Osteoblast (primary cell): ENCODE measurements around the gene NUTM2B. TPM values are rescaled to one million over a fixed set of nuclear protein-coding genes. Genes with fewer than 3 reads are reported as not detected.
"Not testable (repeated sequence)": the region's sequence is repeated elsewhere in the genome, so short reads cannot be mapped to it uniquely, and the experiment has no call there.

ENCODE experiments used
- DNase-seq: peaks from one replicate; pipeline ENCODE4 v3.0.0; 2011; ENCODE audit warnings: low spot score, mixed read lengths; ENCODE audit not compliant: insufficient read length; ENCODE audit errors: missing footprints
- H2AFZ ChIP-seq: 2 replicates; pipeline ENCODE4 v1.6.0; 2011; ENCODE audit warnings: mild to moderate bottlenecking, low read length
- H3K27ac ChIP-seq: 2 replicates; pipeline ENCODE4 v1.5.1; 2011; ENCODE audit warnings: mild to moderate bottlenecking, low read depth, low read length, moderate library complexity
- H3K27me3 ChIP-seq: 2 replicates; pipeline ENCODE4 v1.6.0; 2012; ENCODE audit warnings: mild to moderate bottlenecking, control low read depth, inconsistent platforms, low read length, moderate library complexity; ENCODE audit not compliant: insufficient read depth
- H3K36me3 ChIP-seq: 2 replicates; pipeline ENCODE4 v1.5.1; 2011; ENCODE audit warnings: mild to moderate bottlenecking, low read length, control low read depth, moderate library complexity; ENCODE audit not compliant: insufficient read depth
- H3K4me1 ChIP-seq: 2 replicates; pipeline ENCODE4 v1.5.1; 2011; ENCODE audit warnings: mild to moderate bottlenecking, low read length, control low read depth, moderate library complexity; ENCODE audit not compliant: insufficient read depth
- H3K4me2 ChIP-seq: 2 replicates; pipeline ENCODE4 v1.6.0; 2011; ENCODE audit warnings: mild to moderate bottlenecking, low read length; ENCODE audit not compliant: insufficient read depth
- H3K4me3 ChIP-seq: fragments of 200-600 bp; sonication (generic); 3 replicates; pipeline ENCODE4 v1.5.1; 2012; ENCODE audit warnings: mild to moderate bottlenecking, low read length, inconsistent platforms; ENCODE audit not compliant: insufficient read depth
- H3K79me2 ChIP-seq: 2 replicates; pipeline ENCODE4 v1.6.0; 2012; ENCODE audit warnings: mild to moderate bottlenecking, low read length, control low read depth, inconsistent platforms; ENCODE audit not compliant: insufficient read depth
- H3K9me3 ChIP-seq: 2 replicates; pipeline ENCODE4 v1.5.1; 2011; ENCODE audit warnings: low read depth, low read length, control low read depth
- H4K20me1 ChIP-seq: 2 replicates; pipeline ENCODE4 v1.6.0; 2012; ENCODE audit warnings: mild to moderate bottlenecking, low read length, control low read depth; ENCODE audit not compliant: insufficient read depth
- total RNA-seq: library from RNA; depleted of rRNA; stranded (reverse); fragments of >200 nt; gene quantifications from 2 replicates; pipeline ENCODE4 v1.2.3, GENCODE V29; 2012

NUTM2B gene, protein sequence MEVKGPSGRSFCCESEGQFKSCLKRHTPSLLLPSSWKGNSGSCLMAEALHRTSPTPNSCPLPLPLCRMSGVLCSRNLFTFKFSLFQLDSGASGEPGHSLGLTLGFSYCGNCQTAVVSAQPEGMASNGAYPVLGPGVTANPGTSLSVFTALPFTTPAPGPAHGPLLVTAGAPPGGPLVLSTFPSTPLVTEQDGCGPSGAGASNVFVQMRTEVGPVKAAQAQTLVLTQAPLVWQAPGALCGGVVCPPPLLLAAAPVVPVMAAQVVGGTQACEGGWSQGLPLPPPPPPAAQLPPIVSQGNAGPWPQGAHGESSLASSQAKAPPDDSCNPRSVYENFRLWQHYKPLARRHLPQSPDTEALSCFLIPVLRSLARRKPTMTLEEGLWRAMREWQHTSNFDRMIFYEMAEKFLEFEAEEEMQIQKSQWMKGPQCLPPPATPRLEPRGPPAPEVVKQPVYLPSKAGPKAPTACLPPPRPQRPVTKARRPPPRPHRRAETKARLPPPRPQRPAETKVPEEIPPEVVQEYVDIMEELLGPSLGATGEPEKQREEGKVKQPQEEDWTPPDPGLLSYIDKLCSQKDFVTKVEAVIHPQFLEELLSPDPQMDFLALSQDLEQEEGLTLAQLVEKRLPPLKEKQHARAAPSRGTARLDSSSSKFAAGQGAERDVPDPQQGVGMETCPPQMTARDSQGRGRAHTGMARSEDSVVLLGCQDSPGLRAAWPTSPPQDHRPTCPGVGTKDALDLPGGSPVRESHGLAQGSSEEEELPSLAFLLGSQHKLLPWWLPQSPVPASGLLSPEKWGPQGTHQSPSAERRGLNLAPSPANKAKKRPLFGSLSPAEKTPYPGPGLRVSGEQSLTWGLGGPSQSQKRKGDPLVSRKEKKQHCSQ
- total RNA-seq, result 0.72 and 0.88 TPM in 2 replicates

DNA sequence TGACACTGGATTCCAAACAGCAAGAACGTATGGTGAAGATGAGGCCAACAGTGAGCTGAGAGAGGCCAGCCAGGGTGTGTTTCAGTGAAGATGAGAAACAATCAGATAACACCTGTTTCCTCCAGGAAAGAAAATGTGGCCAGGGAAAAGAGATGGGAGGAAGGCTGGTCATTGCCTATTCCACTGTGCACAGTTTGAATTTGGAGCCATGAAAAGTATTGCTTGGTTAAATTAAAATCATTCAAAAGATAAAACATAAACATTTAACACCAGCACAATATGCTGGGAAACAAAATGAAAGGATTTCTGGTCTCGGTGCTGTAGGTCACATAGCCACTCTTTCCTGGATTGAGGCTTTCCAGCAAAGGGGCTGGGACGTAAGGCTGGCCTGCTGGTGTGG, at the start of gene NUTM2B:
NUTM2B (plus strand) TSS at position 301 of the 400 bp plus-strand sequence. CDS start 383 bp downstream, outside the sequence.
- not testable (repeated sequence) for H4K20me1 ChIP-seq, DNase-seq, H3K27me3 ChIP-seq, H3K4me1 ChIP-seq, H3K36me3 ChIP-seq, H3K79me2 ChIP-seq, H2AFZ ChIP-seq, H3K9me3 ChIP-seq, H3K4me2 ChIP-seq, H3K4me3 ChIP-seq, H3K27ac ChIP-seq

DNA sequence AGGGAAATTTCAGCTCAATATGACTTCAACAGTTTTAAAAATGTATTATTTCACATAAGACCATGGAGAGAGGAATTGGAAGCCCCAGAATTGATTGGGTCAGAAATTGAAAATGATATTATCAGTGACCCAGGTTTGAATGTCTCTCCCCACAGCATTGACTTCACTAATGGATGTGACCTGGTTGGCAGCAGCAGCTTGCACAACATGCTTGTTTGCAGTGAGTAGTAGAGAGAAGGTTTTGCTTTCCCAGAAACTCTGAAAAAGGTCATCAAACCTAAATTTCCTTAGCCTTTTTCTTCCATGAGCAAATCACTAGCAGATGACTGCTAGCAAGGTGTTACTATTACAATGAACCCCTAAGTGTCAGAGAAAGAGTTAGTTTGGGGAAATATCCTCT, 39.7 kb upstream of the NUTM2B start:
- not testable (repeated sequence) for H3K27me3 ChIP-seq, H3K4me1 ChIP-seq, H3K4me3 ChIP-seq, H3K79me2 ChIP-seq, H2AFZ ChIP-seq, H4K20me1 ChIP-seq, DNase-seq, H3K9me3 ChIP-seq, H3K4me2 ChIP-seq, H3K36me3 ChIP-seq, H3K27ac ChIP-seq

DNA sequence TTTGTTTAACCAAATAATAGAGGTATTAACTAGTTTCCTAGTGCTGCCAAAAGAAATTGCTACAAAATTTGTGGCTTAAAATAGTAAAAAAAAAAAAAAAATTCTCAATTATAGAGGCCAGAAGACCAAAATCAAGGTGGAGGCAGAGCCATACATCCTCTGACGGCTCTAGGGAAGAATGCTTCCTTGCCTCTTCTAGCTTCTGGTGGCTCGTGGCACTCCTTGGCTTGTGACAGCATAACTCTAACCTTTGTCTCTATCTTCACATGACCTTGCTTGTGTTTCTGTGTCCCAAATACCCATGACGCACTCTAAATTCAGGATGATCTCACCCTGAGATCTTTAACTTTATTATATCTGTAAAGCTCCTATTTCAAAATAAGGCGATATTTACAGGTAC, 38.3 kb upstream of the NUTM2B start:
- not testable (repeated sequence) for H3K79me2 ChIP-seq, DNase-seq, H3K36me3 ChIP-seq, H4K20me1 ChIP-seq, H3K4me1 ChIP-seq, H3K27me3 ChIP-seq, H3K27ac ChIP-seq, H3K4me2 ChIP-seq, H3K9me3 ChIP-seq, H3K4me3 ChIP-seq, H2AFZ ChIP-seq

DNA sequence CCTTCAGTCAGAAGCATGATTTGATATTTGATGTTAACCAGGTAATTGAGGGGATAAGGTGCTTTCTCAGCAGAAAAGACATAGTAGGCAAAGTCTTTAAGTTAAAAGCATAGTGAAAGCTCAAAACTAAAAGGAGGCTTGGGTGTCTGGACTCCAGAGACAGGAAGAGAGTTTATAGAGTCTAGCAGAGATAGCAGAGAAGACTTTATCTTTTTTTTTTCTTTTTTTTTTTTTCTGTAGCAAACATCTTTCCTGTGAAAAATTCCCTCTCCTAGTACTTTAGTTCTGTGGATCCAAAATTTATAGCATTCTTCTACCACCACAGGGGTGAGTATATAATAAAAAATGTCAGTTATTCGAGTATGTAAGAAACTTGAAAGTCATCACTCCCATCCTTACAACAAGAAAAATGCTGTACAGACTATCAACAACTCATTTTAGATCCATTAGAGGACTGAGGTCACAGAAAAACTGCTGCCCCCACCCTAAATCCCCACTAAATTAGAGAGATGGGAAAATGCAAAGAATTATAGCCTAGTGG, 33.7 kb upstream of the NUTM2B start:
- not testable (repeated sequence) for DNase-seq, H2AFZ ChIP-seq

GRCh38 chr10:79674878-79675277, 28.1 kb upstream of the NUTM2B start:
- H3K4me1 ChIP-seq, DNase-seq: not testable (repeated sequence)

More for the DNA sequence above, 33.7 kb upstream of the NUTM2B start:
- H3K36me3 ChIP-seq, H3K4me2 ChIP-seq, H3K9me3 ChIP-seq, H3K27me3 ChIP-seq, H4K20me1 ChIP-seq, H3K79me2 ChIP-seq, H3K27ac ChIP-seq, H3K4me3 ChIP-seq, H3K4me1 ChIP-seq: not testable (repeated sequence)

GRCh38 chr10:79683026-79683883, 19.8 kb upstream of the NUTM2B start:
- not testable (repeated sequence) for H3K27me3 ChIP-seq, H2AFZ ChIP-seq, H3K4me3 ChIP-seq, H3K4me1 ChIP-seq, H3K9me3 ChIP-seq, H3K27ac ChIP-seq, H3K4me2 ChIP-seq, H3K36me3 ChIP-seq, H3K79me2 ChIP-seq, H4K20me1 ChIP-seq
- DNase-seq, result peak; percentile 38

More at GRCh38 chr10:79674878-79675277, 28.1 kb upstream of the NUTM2B start:
- H3K27ac ChIP-seq, H2AFZ ChIP-seq, H3K4me3 ChIP-seq, H4K20me1 ChIP-seq, H3K4me2 ChIP-seq, H3K9me3 ChIP-seq, H3K36me3 ChIP-seq, H3K27me3 ChIP-seq, H3K79me2 ChIP-seq: not testable (repeated sequence)

GRCh38 chr10:79683884-79684720, 18.9 kb upstream of the NUTM2B start:
- not testable (repeated sequence) for H2AFZ ChIP-seq, H3K27ac ChIP-seq, H3K4me1 ChIP-seq, H4K20me1 ChIP-seq, H3K9me3 ChIP-seq, H3K4me2 ChIP-seq, H3K79me2 ChIP-seq, DNase-seq, H3K36me3 ChIP-seq, H3K4me3 ChIP-seq, H3K27me3 ChIP-seq
